Neutrophil (primary cell): Measurements from ENCODE around the gene TNNI3K.

ENCODE experiments used
- H3K27ac ChIP-seq: fragments of 200-600 bp; sonication (generic); 2 replicates; pipeline ENCODE4 v1.5.1; 2016; ENCODE audit warnings: mild to moderate bottlenecking, moderate library complexity
- H3K27me3 ChIP-seq: fragments of 200-600 bp; sonication (generic); 2 replicates; pipeline ENCODE4 v1.6.0; 2016; ENCODE audit warnings: mild to moderate bottlenecking
- H3K36me3 ChIP-seq: fragments of 200-600 bp; sonication (generic); 2 replicates; pipeline ENCODE4 v1.5.1; 2017
- H3K4me1 ChIP-seq, 2 experiments: fragments of 200-600 bp in 1 of 2; sonication (generic) in 1 of 2; 1 replicate in 1 of 2; 2 replicates in 1 of 2; pipeline versions ENCODE4 v1.5.1 to v1.6.1; 2013 to 2016; ENCODE audit warnings: low read depth in 1 of 2, low read length in 1 of 2, mild to moderate bottlenecking in 1 of 2, moderate library complexity in 1 of 2; ENCODE audit not compliant: control insufficient read depth in 1 of 2, insufficient read depth in 1 of 2
- H3K4me3 ChIP-seq, 2 experiments: fragments of 200-600 bp in 1 of 2; sonication (generic) in 1 of 2; 1 replicate in 1 of 2; 2 replicates in 1 of 2; pipeline ENCODE4 v1.5.1; 2013 to 2016; ENCODE audit warnings: low read depth in 1 of 2, low read length in 1 of 2, mild to moderate bottlenecking in 1 of 2, moderate library complexity in 1 of 2
- H3K9me3 ChIP-seq: fragments of 200-600 bp; sonication (generic); 2 replicates; pipeline ENCODE4 v1.5.1; 2016
- CTCF ChIP-seq: fragments of 200-600 bp; sonication (generic); IDR thresholded peaks from 2 replicates; pipeline ENCODE4 v1.5.1; 2016; ENCODE audit warnings: antibody characterized with exemption

TNNI3K gene

GRCh38 chr1:74470251-74470650 is 235.1 kb downstream of the TNNI3K start:
- no peaks in the 10 kb centered on the region for H3K36me3 ChIP-seq
- no peaks in the 10 kb centered on the region for H3K27me3 ChIP-seq
- no peaks in the 10 kb centered on the region for H3K9me3 ChIP-seq
- H3K4me3 ChIP-seq = no peak overlapping the region
- TF ChIP-seq CTCF = no peak
- H3K27ac ChIP-seq = no peak overlapping the region
- no peaks in the 10 kb centered on the region for H3K4me1 ChIP-seq

GRCh38 chr1:74470936-74471335 is 235.7 kb downstream of the TNNI3K start:
- Histone ChIP-seq H3K27me3 (no peaks in the 10 kb centered on the region), H3K4me1 (no peaks in the 10 kb centered on the region), H3K9me3 (no peaks in the 10 kb centered on the region), H3K36me3 (no peaks in the 10 kb centered on the region), H3K27ac (no peak overlapping the region), H3K4me3 (no peak overlapping the region)
- TF ChIP-seq CTCF = no peak

- Histone ChIP-seq H3K4me1 (no peaks in the 10 kb centered on the region), H3K27me3 (no peaks in the 10 kb centered on the region), H3K36me3 (no peaks in the 10 kb centered on the region), H3K9me3 (no peaks in the 10 kb centered on the region), H3K27ac (no peak overlapping the region), H3K4me3 (no peak overlapping the region)
- no peak for TF ChIP-seq CTCF
Measured at GRCh38 chr1:74471470-74471869, 236.3 kb downstream of the TNNI3K start.

GRCh38 chr1:74474585-74474984 is 239.4 kb downstream of the TNNI3K start:
- Histone ChIP-seq H3K27me3 (no peaks in the 10 kb centered on the region), H3K9me3 (no peaks in the 10 kb centered on the region), H3K4me1 (no peaks in the 10 kb centered on the region), H3K4me3 (no peak overlapping the region), H3K27ac (no peak overlapping the region), H3K36me3 (no peaks in the 10 kb centered on the region)
- TF ChIP-seq CTCF = no peak

GRCh38 chr1:74478979-74479378 is 243.8 kb downstream of the TNNI3K start:
- Histone ChIP-seq H3K27me3 (no peaks in the 10 kb centered on the region), H3K4me3 (no peak overlapping the region), H3K27ac (no peak overlapping the region), H3K4me1 (no peaks in the 10 kb centered on the region), H3K36me3 (no peaks in the 10 kb centered on the region), H3K9me3 (no peaks in the 10 kb centered on the region)
- TF ChIP-seq CTCF = no peak

GRCh38 chr1:74480068-74480467 is 244.9 kb downstream of the TNNI3K start:
- Histone ChIP-seq H3K9me3 (no peaks in the 10 kb centered on the region), H3K4me1 (no peaks in the 10 kb centered on the region), H3K4me3 (no peak overlapping the region), H3K27me3 (no peaks in the 10 kb centered on the region), H3K36me3 (no peaks in the 10 kb centered on the region), H3K27ac (no peak overlapping the region)
- TF ChIP-seq CTCF = no peak
